ENCODE results near the gene DPEP2.
A peak's percentile ranks its signal among the peaks of the same experiment; 100 is the strongest.
"Not testable (repeated sequence)": the region's sequence is repeated elsewhere in the genome, so short reads cannot be mapped to it uniquely, and the experiment has no call there.

Gene DPEP2

DNA sequence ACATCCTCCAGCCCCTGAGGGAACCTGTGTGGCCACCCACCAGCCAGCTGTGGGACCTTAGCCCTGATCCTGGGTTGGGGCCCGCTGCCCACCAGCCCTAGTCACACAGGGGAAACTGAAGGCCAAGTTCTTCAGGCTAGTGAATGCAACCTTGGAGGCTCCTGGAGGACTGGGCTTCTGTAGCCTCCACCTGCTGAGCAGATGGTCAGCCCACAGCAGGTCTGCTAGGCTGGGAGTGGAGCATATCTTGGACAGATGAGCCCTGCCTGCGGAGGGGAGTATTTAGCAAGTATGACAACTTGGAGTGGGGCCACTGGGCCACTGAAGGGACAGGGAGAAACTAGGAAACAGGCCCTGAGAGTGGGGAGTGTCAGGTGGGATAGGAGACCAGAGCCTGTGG is 23.1 kb downstream of the DPEP2 start:
- Histone ChIP-seq H3K4me3 (ENCODE audit: severe bottlenecking) (no peak overlapping the region), H3K4me1 (ENCODE audit: insufficient read depth, poor library complexity, severe bottlenecking) (no peaks in the 10 kb centered on the region), H3K27me3 (ENCODE audit: insufficient read depth, poor library complexity, severe bottlenecking) (no peaks in the 10 kb centered on the region), H3K27ac (ENCODE audit: poor library complexity, severe bottlenecking) (no peak overlapping the region), H3K9me3 (ENCODE audit: severe bottlenecking) (no peaks in the 10 kb centered on the region), H3K36me3 (ENCODE audit: low read depth) (no peaks in the 10 kb centered on the region)
- ATAC-seq (ENCODE audit: low read depth), result no peak
- TF ChIP-seq, protein P1, sequence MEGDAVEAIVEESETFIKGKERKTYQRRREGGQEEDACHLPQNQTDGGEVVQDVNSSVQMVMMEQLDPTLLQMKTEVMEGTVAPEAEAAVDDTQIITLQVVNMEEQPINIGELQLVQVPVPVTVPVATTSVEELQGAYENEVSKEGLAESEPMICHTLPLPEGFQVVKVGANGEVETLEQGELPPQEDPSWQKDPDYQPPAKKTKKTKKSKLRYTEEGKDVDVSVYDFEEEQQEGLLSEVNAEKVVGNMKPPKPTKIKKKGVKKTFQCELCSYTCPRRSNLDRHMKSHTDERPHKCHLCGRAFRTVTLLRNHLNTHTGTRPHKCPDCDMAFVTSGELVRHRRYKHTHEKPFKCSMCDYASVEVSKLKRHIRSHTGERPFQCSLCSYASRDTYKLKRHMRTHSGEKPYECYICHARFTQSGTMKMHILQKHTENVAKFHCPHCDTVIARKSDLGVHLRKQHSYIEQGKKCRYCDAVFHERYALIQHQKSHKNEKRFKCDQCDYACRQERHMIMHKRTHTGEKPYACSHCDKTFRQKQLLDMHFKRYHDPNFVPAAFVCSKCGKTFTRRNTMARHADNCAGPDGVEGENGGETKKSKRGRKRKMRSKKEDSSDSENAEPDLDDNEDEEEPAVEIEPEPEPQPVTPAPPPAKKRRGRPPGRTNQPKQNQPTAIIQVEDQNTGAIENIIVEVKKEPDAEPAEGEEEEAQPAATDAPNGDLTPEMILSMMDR (IDR thresholded peaks at IDR 0.05; ENCODE audit: poor library complexity, severe bottlenecking), result no peak
- no peak for DNase-seq (ENCODE audit: low spot score)

DNA sequence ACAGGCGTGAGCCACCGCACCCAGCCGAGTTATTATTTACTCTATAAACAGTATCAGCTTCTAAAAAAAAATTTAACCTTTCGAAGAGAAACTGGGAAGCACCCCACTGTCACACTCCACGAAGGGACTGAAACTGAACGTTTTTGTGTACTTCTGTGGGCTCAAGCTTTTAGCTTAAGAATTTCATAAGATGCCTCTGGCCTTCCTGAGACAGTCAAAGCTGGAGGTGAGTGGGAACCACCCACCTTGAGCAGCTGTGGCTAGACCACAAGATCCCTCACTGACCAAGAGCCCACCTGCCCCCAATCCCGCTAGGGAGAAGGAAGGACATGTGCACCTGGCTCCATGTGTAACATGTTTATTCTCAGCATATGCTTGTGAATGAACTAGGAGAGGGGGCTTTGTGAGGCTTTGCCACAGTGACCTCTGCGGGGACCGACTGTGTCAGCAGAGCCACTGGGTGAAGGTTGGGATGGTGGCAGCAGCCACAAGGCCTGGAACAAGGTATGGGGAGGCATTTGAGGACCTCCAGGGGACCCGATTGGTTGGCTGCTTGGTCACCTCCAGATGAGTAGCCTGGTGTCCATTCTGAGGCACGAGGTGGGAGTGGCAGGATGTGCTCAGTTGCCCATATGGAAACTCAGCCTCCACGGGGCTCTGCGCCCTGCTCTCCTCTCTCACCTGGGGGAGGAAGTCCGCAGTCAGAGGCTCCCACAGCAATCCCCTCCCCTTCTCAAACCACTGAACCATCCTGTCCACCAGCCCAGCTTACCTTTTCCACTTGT is 23.8 kb downstream of the DPEP2 start:
- ATAC-seq (ENCODE audit: low read depth), result no peak
- no peak overlapping the region for H3K27ac ChIP-seq (ENCODE audit: poor library complexity, severe bottlenecking)
- no peaks in the 10 kb centered on the region for H3K4me1 ChIP-seq (ENCODE audit: insufficient read depth, poor library complexity, severe bottlenecking)
- no peaks in the 10 kb centered on the region for H3K36me3 ChIP-seq (ENCODE audit: low read depth)
- no peaks in the 10 kb centered on the region for H3K9me3 ChIP-seq (ENCODE audit: severe bottlenecking)
- no peak overlapping the region for H3K4me3 ChIP-seq (ENCODE audit: severe bottlenecking)
- no peak for DNase-seq (ENCODE audit: low spot score)
- H3K27me3 ChIP-seq (ENCODE audit: insufficient read depth, poor library complexity, severe bottlenecking), result no peaks in the 10 kb centered on the region
- TF ChIP-seq, protein P1 (IDR thresholded peaks at IDR 0.05; ENCODE audit: poor library complexity, severe bottlenecking), result no peak

DNA sequence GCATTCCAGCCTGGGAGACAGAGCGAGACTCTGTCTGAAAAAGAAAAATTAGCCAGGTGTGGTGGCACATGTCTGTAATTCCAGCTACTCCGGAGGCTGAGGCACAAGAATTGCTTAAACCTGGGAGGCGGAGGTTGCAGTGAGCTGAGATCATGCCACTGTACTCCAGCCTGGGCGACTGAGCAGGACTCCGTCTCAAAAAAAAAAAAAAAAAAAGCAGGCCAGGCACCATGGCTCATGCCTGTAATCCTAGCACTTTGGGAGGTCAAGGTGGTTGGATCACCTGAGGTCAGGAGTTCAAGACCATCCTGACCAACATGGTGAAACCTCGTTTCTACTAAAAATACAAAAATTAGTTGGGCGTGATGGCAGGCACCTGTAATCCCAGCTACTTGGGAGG is 27.0 kb downstream of the DPEP2 start:
- not testable (repeated sequence) for H3K27me3 ChIP-seq (ENCODE audit: insufficient read depth, poor library complexity, severe bottlenecking); H3K9me3 ChIP-seq (ENCODE audit: severe bottlenecking); DNase-seq (ENCODE audit: low spot score); H3K4me3 ChIP-seq (ENCODE audit: severe bottlenecking); H3K36me3 ChIP-seq (ENCODE audit: low read depth); H3K4me1 ChIP-seq (ENCODE audit: insufficient read depth, poor library complexity, severe bottlenecking); ATAC-seq (ENCODE audit: low read depth); H3K27ac ChIP-seq (ENCODE audit: poor library complexity, severe bottlenecking)

DNA sequence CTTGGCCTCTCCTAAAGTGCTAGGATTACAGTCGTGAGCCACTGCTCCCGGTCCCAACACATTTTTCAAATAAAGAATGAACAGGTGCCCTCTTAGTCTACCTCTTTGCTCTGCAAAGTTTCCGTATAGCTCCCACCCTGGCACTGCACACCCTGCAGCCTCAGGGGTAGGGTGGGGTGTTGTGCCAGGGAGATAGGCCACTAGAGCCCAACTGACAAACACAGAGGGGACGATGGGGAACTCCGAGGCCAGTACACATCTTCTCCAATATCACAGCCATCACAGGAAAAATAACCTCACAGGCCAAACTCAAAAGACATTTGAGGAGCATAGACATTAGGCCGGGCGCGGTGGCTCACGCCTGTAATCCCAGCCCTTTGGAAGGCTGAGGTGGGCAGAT is 28.2 kb downstream of the DPEP2 start:
- H3K27me3 ChIP-seq (ENCODE audit: insufficient read depth, poor library complexity, severe bottlenecking), result no peaks in the 10 kb centered on the region
- H3K4me3 ChIP-seq (ENCODE audit: severe bottlenecking), result no peak overlapping the region
- TF ChIP-seq, protein P1 (IDR thresholded peaks at IDR 0.05; ENCODE audit: poor library complexity, severe bottlenecking), result no peak
- H3K27ac ChIP-seq (ENCODE audit: poor library complexity, severe bottlenecking), result no peak overlapping the region
- H3K4me1 ChIP-seq (ENCODE audit: insufficient read depth, poor library complexity, severe bottlenecking), result peaks cover 13% of the 10 kb centered on the region
- no peak for ATAC-seq (ENCODE audit: low read depth)
- DNase-seq (ENCODE audit: low spot score), result no peak
- 0 out of 2 replicates have a peak, but pooled peaks cover 7% of the 10 kb centered on the region for H3K36me3 ChIP-seq (ENCODE audit: low read depth)
- no peaks in the 10 kb centered on the region for H3K9me3 ChIP-seq (ENCODE audit: severe bottlenecking)

DNA sequence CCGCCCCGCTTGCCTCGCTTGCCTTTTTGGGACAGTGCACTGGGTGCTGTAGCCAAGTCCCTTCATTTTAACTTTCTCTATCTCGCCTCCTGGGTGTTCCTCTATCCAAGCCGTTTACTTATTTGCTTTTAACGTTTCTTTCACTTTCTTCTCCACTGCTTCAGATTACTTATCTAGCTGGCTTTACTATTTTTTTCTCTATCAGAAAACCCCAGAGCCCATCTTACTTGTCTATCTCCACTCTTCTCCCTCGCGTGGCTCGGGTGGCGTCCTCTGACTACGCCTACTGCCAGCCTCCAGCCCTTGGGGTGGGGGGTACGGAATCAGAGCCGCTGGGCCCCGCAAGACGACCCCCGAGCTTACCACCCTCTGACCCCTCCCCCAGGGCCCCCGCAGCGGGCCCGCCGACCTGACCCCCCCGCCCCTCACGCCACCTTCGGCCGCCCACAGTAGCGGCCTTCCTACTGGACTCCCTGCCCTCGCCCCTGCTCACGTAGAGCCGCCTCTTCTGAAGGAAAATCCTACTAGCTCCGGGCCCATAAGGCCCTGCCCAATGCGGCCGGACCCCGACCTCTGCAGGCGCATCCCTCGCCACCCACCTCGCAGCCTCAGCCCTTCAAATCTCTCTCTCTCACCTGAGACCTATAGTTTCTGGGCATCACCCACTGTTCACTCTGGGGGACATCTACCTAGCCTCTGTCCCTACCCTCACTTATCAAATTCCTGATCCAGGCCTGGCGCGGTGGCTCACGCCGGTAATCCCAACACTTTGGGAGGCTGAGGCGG is 29.8 kb downstream of the DPEP2 start:
- Histone ChIP-seq H3K27me3 (ENCODE audit: insufficient read depth, poor library complexity, severe bottlenecking) (no peaks in the 10 kb centered on the region), H3K9me3 (ENCODE audit: severe bottlenecking) (no peaks in the 10 kb centered on the region), H3K4me1 (ENCODE audit: insufficient read depth, poor library complexity, severe bottlenecking) (peaks cover 16% of the 10 kb centered on the region), H3K4me3 (ENCODE audit: severe bottlenecking) (peak overlapping the region; percentile 77), H3K27ac (ENCODE audit: poor library complexity, severe bottlenecking) (peak overlapping the region; percentile 77), H3K36me3 (ENCODE audit: low read depth) (0 out of 2 replicates have a peak, but pooled peaks cover 13% of the 10 kb centered on the region)
- ATAC-seq (ENCODE audit: low read depth), result no peak
- no peak for DNase-seq (ENCODE audit: low spot score)
- TF ChIP-seq, protein P1 (IDR thresholded peaks at IDR 0.05; ENCODE audit: poor library complexity, severe bottlenecking), result no peak
